Left renal cortex interstitium (tissue), 4 donors: ENCODE measurements around the gene BATF2. TPM values are rescaled to one million over a fixed set of nuclear protein-coding genes. Genes with fewer than 3 reads are reported as not detected.

Experiments used
- DNase-seq, 4 donors: peaks; one replicate each; pipeline ENCODE4 v3.0.0-alpha.2; 2013; ENCODE audit warnings: low read depth in 4 of 4, low spot score in 2 of 4, missing footprints in 1 of 4
- polyA plus RNA-seq, 4 donors: library from polyadenylated mRNA; unstranded; fragments of 120-200 nt; gene quantifications; one replicate each; pipeline ENCODE4 v1.2.1, GENCODE V29; 2013; ENCODE audit not compliant: insufficient read length in 4 of 4

The BATF2 gene
- polyA plus RNA-seq, 4 donors, result 2.3 to 3.3 (median 2.8) TPM

DNA sequence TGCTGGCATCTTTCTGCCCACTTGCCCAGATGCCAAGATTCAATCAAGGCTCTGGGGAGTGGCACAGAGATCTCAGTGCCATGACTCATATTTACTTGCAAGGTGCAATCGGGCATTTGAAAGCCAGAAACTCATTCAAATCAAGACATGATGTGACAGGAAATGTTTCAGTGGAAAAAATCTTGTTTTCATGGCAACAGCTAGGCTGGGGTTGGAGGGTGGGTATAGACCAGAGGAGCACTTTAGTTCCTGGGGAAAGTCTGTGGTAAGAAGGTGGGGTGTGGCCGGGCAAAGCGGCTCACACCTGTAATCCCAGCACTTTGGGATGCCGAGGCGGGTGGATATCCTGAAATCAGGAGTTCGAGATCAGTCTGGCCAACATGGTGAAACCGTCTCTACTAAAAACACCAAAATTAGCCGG, 26.0 kb downstream of the BATF2 start:
- no peak for DNase-seq

DNA sequence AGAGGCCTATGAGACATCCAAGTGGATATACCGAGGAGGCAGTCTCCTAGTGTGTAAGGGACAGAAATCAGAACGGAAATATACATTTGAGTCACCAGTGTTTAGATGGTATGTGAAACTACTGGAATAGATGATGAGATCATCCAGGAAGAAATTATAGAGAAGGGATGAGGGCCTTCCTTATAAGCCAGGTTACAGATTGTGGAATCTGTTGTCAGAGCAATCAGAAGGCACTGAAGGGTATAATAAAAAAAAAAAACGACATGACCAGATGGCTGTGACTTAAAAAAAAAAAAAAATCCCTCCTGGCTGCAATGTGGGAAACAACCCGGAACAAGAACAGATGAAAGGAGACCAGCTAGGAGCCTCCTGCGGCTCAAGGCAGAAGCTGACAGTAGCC, 27.6 kb downstream of the BATF2 start:
- DNase-seq, result no peak

DNA sequence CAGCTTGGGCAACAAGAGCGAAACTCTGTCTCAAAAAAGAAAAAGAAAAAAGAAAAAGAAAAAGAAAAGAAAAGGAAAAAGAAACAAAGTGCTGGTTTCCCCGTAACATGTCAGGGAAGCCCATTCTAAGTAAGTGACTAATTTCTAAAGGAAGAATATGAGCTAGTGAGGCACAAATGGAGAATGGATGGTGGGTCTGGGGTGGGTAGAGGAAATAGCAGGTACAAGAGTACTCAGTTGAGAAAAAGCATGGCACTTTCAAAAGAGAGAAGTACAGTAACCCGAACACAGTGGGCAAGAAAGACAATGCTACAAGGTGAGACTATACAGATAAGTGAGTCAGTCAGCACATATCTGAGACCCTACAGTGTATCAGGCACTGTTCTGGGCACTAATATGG, 29.4 kb downstream of the BATF2 start:
- DNase-seq, result no peak

DNA sequence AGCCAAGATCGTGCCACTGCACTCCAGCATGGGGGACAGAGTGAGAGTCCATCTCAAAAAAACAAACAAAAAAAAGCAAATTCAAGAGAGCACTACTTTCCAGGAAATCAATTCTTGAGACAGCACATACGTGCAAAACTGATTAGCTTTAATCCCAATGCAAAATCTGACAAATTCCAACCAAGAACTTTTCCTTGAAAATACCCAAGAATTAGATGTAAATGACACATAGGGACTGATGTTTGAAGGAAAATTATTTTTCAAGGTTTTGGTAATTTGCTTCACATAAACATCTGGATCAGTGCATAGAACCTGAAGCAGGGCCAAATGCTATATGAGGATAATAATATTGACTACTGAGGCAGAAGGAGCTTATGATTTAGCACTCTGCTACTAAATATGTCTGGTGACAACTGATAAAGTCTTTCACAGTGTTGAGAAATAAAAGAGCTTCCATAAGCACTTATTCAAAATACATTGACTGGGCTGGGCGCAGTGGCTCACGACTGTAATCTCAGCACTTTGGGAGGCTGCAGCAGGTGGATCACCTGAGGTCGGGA, 33.6 kb downstream of the BATF2 start:
- no peak for DNase-seq

DNA sequence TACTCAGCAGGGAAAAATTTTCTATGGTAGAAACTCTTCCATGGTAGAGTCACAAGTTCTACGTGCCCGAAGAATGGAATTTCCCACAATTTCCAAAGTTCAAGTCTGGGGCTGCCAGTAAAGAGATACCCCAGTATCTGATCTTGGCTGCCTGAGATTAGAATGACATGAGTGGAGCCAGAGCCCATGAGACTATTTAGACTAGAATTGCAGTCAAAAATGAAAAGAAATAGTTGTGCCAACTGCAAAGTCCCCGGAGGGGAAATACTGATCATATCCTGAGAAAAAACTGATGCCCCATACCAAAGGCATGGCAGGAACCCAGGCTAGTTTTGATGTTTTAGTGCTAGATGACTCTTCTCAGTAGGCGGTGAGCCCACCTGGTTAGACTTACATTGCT, 36.1 kb downstream of the BATF2 start:
- no peak for DNase-seq

DNA sequence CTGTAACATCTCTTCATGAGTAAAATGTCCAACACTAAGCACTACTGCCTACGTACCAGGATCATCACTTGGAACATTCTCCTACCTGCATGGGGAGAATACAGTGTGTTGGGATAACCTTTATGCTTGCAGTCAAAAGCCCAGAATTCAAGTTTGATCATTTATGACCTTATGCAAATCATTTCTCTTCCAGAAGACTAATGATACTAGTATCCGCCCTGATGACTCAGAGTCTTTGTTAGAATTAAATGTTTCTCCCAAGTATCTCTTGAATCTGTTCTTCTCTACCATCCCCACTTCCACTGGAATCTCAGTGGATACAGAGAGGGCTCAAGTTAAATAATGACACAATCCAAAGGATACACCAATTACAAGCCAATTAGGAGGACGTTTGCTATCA, 37.3 kb downstream of the BATF2 start:
- no peak for DNase-seq

DNA sequence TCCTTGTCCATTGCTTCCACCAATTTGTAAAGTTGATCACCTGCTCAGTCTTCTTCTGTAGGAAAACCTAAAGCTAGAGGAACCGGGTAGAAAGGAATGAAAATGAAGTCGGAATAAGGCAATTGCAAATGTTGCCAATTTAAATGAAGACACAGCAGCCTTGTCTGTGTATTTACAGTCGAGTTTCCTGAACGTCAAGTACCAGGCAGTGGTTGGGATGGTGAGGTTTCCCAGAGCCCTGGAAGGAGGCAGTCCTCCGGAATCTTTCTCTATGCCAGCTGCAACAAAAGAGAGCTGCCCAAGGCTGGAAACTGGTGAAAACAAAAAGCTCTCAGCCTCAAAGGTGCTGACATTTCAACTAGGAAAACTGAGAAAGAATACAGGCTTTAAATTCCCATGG, 42.6 kb downstream of the BATF2 start:
- no peak for DNase-seq

DNA sequence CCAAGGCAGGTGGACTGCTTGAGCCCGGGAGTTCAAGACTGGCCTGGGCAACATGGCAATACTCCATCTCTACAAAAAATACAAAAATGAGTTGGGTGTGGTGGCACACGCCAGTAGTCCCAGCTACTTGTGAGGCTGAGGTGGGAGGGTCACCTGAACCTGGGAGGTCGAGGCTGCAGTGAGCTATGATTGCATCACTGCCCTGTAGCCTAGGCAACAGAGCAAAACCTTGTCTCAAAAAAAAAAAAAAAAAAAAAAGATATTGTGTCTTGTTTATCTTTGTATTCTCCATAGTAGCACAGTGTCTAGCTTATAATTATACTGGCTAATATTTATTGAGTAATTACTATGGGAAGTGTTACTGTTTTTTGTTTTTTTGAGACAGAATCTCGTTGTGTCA, 45.2 kb downstream of the BATF2 start:
- no peak for DNase-seq

DNA sequence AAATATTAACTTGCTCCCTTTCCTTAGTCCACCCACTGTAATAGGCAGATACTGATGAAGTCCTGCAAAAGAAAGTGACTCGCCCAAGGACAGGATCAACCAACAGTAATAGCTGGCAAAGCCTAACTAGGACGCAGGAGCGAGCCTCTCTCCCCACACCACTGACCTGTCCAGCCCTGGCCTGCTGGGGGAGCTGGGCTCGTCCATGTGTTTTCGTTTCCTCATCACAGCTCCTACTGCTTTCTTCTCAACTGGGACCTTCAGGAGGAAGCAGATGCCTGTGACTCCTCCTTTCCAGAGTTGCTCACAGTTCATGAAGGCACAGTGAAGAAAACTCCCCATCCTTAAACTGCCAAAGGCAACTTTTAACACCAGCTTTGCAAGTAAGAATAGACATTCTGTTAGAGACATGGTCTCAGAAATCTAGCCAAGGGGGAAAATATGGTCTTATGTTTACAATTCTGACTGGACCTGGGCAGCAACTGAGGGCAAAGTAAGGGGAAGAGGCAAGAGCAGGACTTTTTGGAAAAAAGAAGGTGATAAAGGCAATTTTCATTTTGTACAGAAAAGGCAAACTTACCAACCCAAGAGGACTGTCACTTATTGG, 49.5 kb downstream of the BATF2 start:
- no peak for DNase-seq

Other genes with a start within 250 kb of the BATF2 start
- 1 to 10 TPM; 1.6 to 3.0 (median 2.1) TPM for gene PYGM, start 237.0 kb downstream of the BATF2 start, polyA plus RNA-seq
- gene SF1, start 218.4 kb downstream of the BATF2 start, polyA plus RNA-seq, result 100 to 1,000 TPM; 263 to 497 (median 371) TPM
- 10 to 100 TPM; 17.8 to 25.7 (median 24.2) TPM for gene MAP4K2, start 193.8 kb downstream of the BATF2 start, polyA plus RNA-seq
- 10 to 100 TPM; 31.6 to 53.5 (median 42.7) TPM for gene MEN1, start 186.4 kb downstream of the BATF2 start, polyA plus RNA-seq
- gene CDC42BPG, start 152.3 kb downstream of the BATF2 start, polyA plus RNA-seq, result 1 to 10 TPM; 5.2 to 8.1 (median 5.9) TPM
- gene EHD1, start 118.3 kb downstream of the BATF2 start, polyA plus RNA-seq, result 10 to 100 TPM; 54.4 to 77.9 (median 64.7) TPM
- 10 to 100 TPM; 12.2 to 28.1 (median 21.6) TPM for gene ATG2A, start 79.8 kb downstream of the BATF2 start, polyA plus RNA-seq
- gene PPP2R5B, start 72.3 kb downstream of the BATF2 start, polyA plus RNA-seq, result 10 to 100 TPM; 14.4 to 20.2 (median 17.2) TPM
- gene GPHA2, start 61.1 kb downstream of the BATF2 start, polyA plus RNA-seq, result 1 to 10 TPM; 1.9 to 3.1 (median 2.6) TPM
- gene MAJIN, start 24.9 kb downstream of the BATF2 start, polyA plus RNA-seq, result 1 to 10 TPM in 1 of 4 donors, under 1 TPM in 3; 0.48 to 1.5 (median 0.72) TPM
- 10 to 100 TPM; 58.1 to 81.6 (median 64.8) TPM for gene ARL2, start 17.2 kb upstream of the BATF2 start, polyA plus RNA-seq
- 10 to 100 TPM; 25.5 to 34.3 (median 30.4) TPM for gene SNX15, start 30.5 kb upstream of the BATF2 start, polyA plus RNA-seq
- gene SAC3D1, start 44.2 kb upstream of the BATF2 start, polyA plus RNA-seq, result 10 to 100 TPM; 10.2 to 20.3 (median 13.5) TPM
- 10 to 100 TPM; 10.8 to 17.4 (median 12.2) TPM for gene NAALADL1, start 61.6 kb upstream of the BATF2 start, polyA plus RNA-seq
- 10 to 100 TPM; 16.9 to 22.4 (median 21.1) TPM for gene CDCA5, start 87.1 kb upstream of the BATF2 start, polyA plus RNA-seq
- 10 to 100 TPM; 27.9 to 35.9 (median 34.6) TPM for gene ZFPL1, start 87.3 kb upstream of the BATF2 start, polyA plus RNA-seq
- gene VPS51, start 99.2 kb upstream of the BATF2 start, polyA plus RNA-seq, result 100 to 1,000 TPM; 100 to 159 (median 143) TPM
- gene TM7SF2, start 114.9 kb upstream of the BATF2 start, polyA plus RNA-seq, result 100 to 1,000 TPM in 1 of 4 donors, 10 to 100 TPM in 3; 77.8 to 101 (median 80.4) TPM
- 10 to 100 TPM in 2 of 4 donors, 1 to 10 TPM in 2; 6.0 to 13.3 (median 9.5) TPM for gene ZNHIT2, start 120.7 kb upstream of the BATF2 start, polyA plus RNA-seq
- 100 to 1,000 TPM; 643 to 971 (median 752) TPM for gene FAU, start 125.2 kb upstream of the BATF2 start, polyA plus RNA-seq
- 10 to 100 TPM; 56.2 to 65.2 (median 62.2) TPM for gene MRPL49, start 125.3 kb upstream of the BATF2 start, polyA plus RNA-seq
- gene SYVN1, start 137.5 kb upstream of the BATF2 start, polyA plus RNA-seq, result 10 to 100 TPM; 40.4 to 57.0 (median 48.3) TPM
- gene SPDYC, start 173.3 kb upstream of the BATF2 start, polyA plus RNA-seq, result under 1 TPM in 1 of 4 donors, not detected in 3; 0.16 TPM
- 100 to 1,000 TPM in 2 of 4 donors, 10 to 100 TPM in 2; 83.3 to 121 (median 99.2) TPM for gene CAPN1, start 185.0 kb upstream of the BATF2 start, polyA plus RNA-seq